Keratinocyte (primary cell): Measurements from ENCODE around the gene SYVN1.

Source experiments
- CTCF ChIP-seq, 3 experiments: IDR thresholded peaks in 1 of 3; conservative IDR thresholded peaks in 1 of 3; optimal IDR thresholded peaks in 1 of 3; 2 replicates in 2 of 3; 3 replicates in 1 of 3; pipeline versions ENCODE3 to v1.5.1; 2011; ENCODE audit warnings: low read length in 3 of 3, mild to moderate bottlenecking in 3 of 3, moderate library complexity in 2 of 3, control low read depth in 1 of 3, inconsistent platforms in 1 of 3; ENCODE audit not compliant: insufficient read depth in 2 of 3; ENCODE audit errors: extremely low read depth in 1 of 3
- EZH2 ChIP-seq: IDR thresholded peaks from one replicate; pipeline ENCODE4 v1.6.1; 2012; ENCODE audit warnings: inconsistent platforms, mild to moderate bottlenecking, low read length, moderate library complexity

DNA sequence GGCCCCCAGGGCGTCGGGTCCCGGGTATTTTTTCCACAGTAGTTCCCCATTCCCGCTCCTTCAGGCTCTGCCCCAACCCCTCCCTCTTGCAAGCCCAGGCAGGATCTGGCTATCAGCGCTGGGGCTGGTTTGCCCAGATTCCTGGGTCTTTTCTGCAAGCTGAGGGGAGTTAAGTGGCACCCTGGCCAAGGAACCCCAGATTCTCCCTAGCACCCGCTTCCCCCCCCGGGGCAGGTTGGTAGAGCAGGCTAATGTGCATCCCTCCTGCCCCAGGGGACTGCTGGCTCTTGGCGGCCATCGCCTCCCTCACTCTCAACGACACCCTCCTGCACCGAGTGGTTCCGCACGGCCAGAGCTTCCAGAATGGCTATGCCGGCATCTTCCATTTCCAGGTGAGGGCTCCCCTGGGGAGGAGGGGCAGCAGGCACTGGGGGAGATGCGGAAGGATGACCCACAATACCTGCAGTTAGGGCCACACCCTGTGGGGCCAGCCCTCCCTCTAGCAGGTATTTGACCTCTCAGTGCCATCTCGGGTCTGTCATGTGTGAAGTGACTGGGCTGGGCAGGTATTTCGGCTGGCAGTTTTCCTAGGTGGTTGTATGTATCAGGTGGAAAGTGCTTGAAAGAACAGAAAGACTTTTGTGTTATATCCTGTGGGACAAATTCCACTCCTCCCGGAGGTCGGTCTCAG lies 49.0 kb upstream of the SYVN1 start:
- TF ChIP-seq CTCF (optimal IDR thresholded peaks at IDR 0.05 in 1 of 3, IDR thresholded peaks at IDR 0.05 in 1 of 3, conservative IDR thresholded peaks at IDR 0.05 in 1 of 3; ENCODE audit: extremely low read depth in 1 of 3, insufficient read depth in 2 of 3, low read length in 3 of 3), result no peak
- no peak for TF ChIP-seq EZH2
